Prostate gland (tissue), 2 donors: ENCODE measurements around the gene BRSK1. TPM values are rescaled to one million over a fixed set of nuclear protein-coding genes. Genes with fewer than 3 reads are reported as not detected.

ENCODE experiments used
- DNase-seq: peaks from one replicate; pipeline ENCODE4 v3.0.0-alpha.2; 2019; ENCODE audit warnings: low spot score
- H3K27ac ChIP-seq, 2 donors: fragments of 200-600 bp; sonication (generic); 2 replicates each; pipeline ENCODE4 v1.5.1; 2017 to 2019
- H3K27me3 ChIP-seq: fragments of 200-600 bp; sonication (generic); replicated peaks from 2 replicates; pipeline ENCODE4 v1.5.1; 2019; ENCODE audit not compliant: insufficient read depth
- H3K36me3 ChIP-seq, 2 donors: fragments of 200-600 bp; sonication (generic); 1 replicate in 1 of 2; 2 replicates in 1 of 2; pipeline versions ENCODE4 v1.5.1 to v1.8.1; 2017 to 2019
- H3K4me1 ChIP-seq: fragments of 200-600 bp; sonication (generic); replicated peaks from 2 replicates; pipeline ENCODE4 v1.5.1; 2019
- H3K4me3 ChIP-seq, 2 donors: fragments of 200-600 bp; sonication (generic); 2 replicates each; pipeline ENCODE4 v1.5.1; 2017 to 2019
- H3K9me3 ChIP-seq: fragments of 200-600 bp; sonication (generic); 2 replicates; pipeline ENCODE4 v1.5.1; 2017
- CTCF ChIP-seq, 4 experiments: fragments of 200-600 bp in 2 of 4; fragments of 450-650 bp in 2 of 4; sonication (generic) in 2 of 4; IDR thresholded peaks; 1 replicate in 3 of 4; 2 replicates in 1 of 4; pipeline ENCODE4 v1.5.1; 2016 to 2019; ENCODE audit warnings: antibody characterized with exemption in 4 of 4, mild to moderate bottlenecking in 2 of 4, moderate library complexity in 2 of 4
- POLR2A ChIP-seq: fragments of 450-650 bp; IDR thresholded peaks from one replicate; pipeline ENCODE4 v1.6.1; 2016; ENCODE audit warnings: antibody characterized with exemption, mild to moderate bottlenecking
- POLR2AphosphoS5 ChIP-seq: sonication (generic); formaldehyde crosslinking; IDR thresholded peaks from one replicate; pipeline ENCODE4 v1.6.1; 2017; ENCODE audit warnings: antibody characterized with exemption
- WGBS: methylation state at CpG from one replicate; pipeline ENCODE4 v1.1.5; 2018; 5-methylcytosine and 5-hydroxymethylcytosine counted together
- intact Hi-C: fragments of 100-400 bp; cut with DNase I; formaldehyde crosslinking; loops from one replicate; pipeline ENCODE4 v1.14.2; 2022
- total RNA-seq, 2 donors: library from RNA; depleted of rRNA; stranded (reverse); fragments of >200 nt; gene quantifications; one replicate each; pipeline ENCODE4 v1.1.0, GENCODE V29; 2016

The BRSK1 gene
- total RNA-seq, 2 donors from 2014 or later: 1.4 to 10.9 TPM

DNA sequence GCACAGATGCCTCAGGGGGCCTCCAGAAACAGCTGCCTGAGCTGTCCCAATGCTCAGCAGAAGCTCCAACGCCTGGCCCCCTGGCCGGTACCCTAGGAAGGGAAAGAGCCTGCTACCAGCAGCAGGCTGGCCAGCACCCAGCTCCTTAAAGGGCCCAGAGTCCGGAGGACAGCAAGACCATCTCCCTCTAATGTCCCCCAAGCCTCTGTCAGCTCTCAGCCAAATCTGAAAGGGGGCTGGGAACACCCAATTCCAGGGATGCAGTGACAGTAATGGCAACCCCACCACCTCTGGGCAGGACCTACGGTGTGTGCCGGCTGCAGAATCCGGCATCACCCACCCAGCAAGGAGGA, 29.2 kb upstream of the BRSK1 start:
- no peaks in the 10 kb centered on the region for H3K36me3 ChIP-seq
- peaks cover 7% of the 10 kb centered on the region for H3K4me1 ChIP-seq
- no peaks in the 10 kb centered on the region for H3K9me3 ChIP-seq
- 43% methylated on average over 5 of the region's 6 CpGs for WGBS
- H3K4me3 ChIP-seq: peak overlapping the region in 1 of 2 donors; percentile 4
- TF ChIP-seq POLR2A (no peak), POLR2AphosphoS5 (no peak), CTCF (IDR thresholded peaks at IDR 0.05) (no peak)
- DNase-seq: no peak
- H3K27me3 ChIP-seq: no peaks in the 10 kb centered on the region
- intact Hi-C loops: no loop called here
- no peak overlapping the region for H3K27ac ChIP-seq

DNA sequence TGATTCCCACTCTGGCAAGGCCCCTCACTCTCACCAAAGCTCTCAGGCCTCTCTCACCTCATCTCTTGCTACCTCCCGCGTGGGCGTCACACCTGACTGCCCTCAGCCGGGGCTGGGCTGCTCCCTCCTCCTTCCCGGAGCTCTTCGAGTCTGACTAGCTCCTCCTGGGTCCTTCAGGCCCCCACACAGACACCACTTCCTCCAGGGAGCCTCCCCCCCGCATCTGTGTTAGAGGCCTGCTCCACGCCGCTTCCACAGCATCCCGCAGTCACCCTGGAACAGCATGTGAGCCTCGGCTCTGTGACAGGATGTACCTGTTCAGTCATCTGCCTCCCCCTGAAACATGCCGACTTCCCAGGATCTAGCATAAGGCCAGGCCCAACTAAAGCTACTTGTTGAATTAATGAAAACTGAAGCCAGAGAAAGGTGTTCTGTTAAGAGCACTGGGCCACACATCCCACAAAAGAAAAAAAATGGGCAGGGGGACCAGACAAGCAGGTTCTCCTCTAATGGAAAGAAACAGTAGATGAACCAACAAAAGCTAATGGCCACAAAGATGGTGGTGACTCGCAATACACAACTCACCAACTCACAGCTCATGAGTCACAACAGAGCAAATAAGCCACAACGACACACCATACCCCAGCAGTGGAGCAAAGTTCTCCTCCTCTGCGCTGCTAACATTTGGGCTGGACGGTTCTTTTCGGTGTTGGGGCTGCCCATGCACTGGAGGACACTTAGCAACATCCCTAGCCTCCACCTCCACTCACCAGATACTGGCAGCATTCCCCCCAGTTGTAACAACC, 28.0 kb upstream of the BRSK1 start:
- H3K9me3 ChIP-seq: no peaks in the 10 kb centered on the region
- no peak for TF ChIP-seq POLR2AphosphoS5
- TF ChIP-seq POLR2A: no peak
- TF ChIP-seq CTCF (IDR thresholded peaks at IDR 0.05): no peak
- no peaks in the 10 kb centered on the region for H3K36me3 ChIP-seq
- H3K27me3 ChIP-seq: no peaks in the 10 kb centered on the region
- H3K4me3 ChIP-seq: no peak overlapping the region
- no peak overlapping the region for H3K27ac ChIP-seq
- WGBS: 57% methylated on average over 17 of the region's 17 CpGs
- DNase-seq: no peak
- intact Hi-C loops: no loop called here
- H3K4me1 ChIP-seq: peaks cover 7% of the 10 kb centered on the region

- Histone ChIP-seq H3K27me3 (no peaks in the 10 kb centered on the region), H3K36me3 (no peaks in the 10 kb centered on the region), H3K27ac (no peak overlapping the region), H3K4me1 (peaks cover 7% of the 10 kb centered on the region), H3K4me3 (peak overlapping the region; percentile 89 to 94), H3K9me3 (no peaks in the 10 kb centered on the region)
- intact Hi-C loops: no loop called here
- no peak for DNase-seq
- TF ChIP-seq CTCF (IDR thresholded peaks at IDR 0.05): no peak
- TF ChIP-seq POLR2AphosphoS5: no peak
- no peak for TF ChIP-seq POLR2A
- WGBS: 49% methylated on average over 22 of the region's 22 CpGs
Observed at GRCh38 chr19:55256562-55257460, 27.0 kb upstream of the BRSK1 start.

- H3K9me3 ChIP-seq: no peaks in the 10 kb centered on the region
- no peaks in the 10 kb centered on the region for H3K27me3 ChIP-seq
- H3K4me1 ChIP-seq: peaks cover 7% of the 10 kb centered on the region
- intact Hi-C loops: no loop called here
- no peak for TF ChIP-seq CTCF (IDR thresholded peaks at IDR 0.05)
- no peak for TF ChIP-seq POLR2A
- TF ChIP-seq POLR2AphosphoS5: no peak
- WGBS: 2% methylated on average over 49 of the region's 51 CpGs
- H3K36me3 ChIP-seq: no peaks in the 10 kb centered on the region
- no peak for DNase-seq
- peak overlapping the region; percentile 89 to 94 for H3K4me3 ChIP-seq
- H3K27ac ChIP-seq: peak overlapping the region; percentile 54 to 83
Observed at GRCh38 chr19:55257461-55258420, 26.1 kb upstream of the BRSK1 start.
